PC-3 (cell line): ENCODE data around the gene CALB2.

ENCODE experiments used
- CTCF ChIP-seq: fragments of 300-600 bp; sonication (generic); conservative IDR thresholded peaks from 2 replicates; pipeline ENCODE4 v1.5.1; 2017; ENCODE audit warnings: antibody characterized with exemption, low read depth, mild to moderate bottlenecking, low read length
- EZH2 ChIP-seq: fragments of 300-600 bp; sonication (generic); IDR thresholded peaks from one replicate; pipeline ENCODE4 v1.6.1; 2017; ENCODE audit warnings: antibody characterized with exemption, mild to moderate bottlenecking, low read length; ENCODE audit not compliant: unreplicated experiment
- EZH2phosphoT487 ChIP-seq: fragments of 300-600 bp; sonication (generic); IDR thresholded peaks from 2 replicates; pipeline ENCODE4 v1.6.1; 2018; ENCODE audit warnings: mild to moderate bottlenecking, antibody characterized with exemption, low read length, borderline replicate concordance

GRCh38 chr16:71423016-71423415 lies 64.5 kb downstream of the CALB2 start:
- TF ChIP-seq EZH2phosphoT487 (no peak), CTCF (no peak), EZH2 (no peak)
